Hippocampal formation (tissue), 2 donors: Measurements from ENCODE around the gene UQCRH.
"Not testable (repeated sequence)": the region's sequence is repeated elsewhere in the genome, so short reads cannot be mapped to it uniquely, and the experiment has no call there.

ENCODE experiments used
- DNase-seq, 2 donors: peaks; one replicate each; lab custom pipeline; 2025; lab: John Stamatoyannopoulos, UW

The UQCRH gene

DNA sequence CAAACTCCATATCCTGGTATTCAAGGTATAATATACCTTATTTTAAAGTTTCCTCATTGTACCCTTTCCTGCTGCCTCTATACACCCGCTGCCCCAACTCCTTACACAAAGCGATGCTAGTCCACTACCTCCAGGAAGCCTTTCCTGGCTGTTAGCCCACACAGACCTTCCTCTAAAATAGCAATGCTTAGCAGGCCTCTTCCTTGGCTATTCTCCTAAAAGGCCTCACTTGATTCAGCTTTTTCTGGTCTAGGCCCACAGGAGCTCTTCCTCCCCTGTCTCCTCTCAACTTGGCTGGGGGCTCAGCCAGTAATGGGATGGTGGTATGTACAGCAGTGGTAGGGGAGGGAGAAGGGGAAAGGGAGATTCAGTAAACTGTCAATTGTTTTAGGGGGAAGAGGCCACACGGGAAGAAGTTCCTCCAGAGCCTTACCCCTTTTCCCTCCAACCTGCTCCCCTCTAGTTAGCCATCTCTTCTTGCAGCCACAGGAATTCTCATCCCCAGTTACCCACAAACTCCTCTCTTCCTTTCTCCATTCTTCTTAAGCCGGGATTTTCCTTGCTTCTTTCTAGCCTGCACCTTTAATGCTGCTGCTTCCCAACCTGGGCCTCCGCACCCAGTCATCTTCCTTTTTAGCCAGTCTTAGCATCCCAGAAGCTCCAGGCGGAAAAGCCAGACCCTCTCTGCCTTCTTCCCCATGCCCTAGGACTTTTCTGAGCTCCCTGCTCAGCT lies 2.7 kb upstream of the UQCRH start:
- DNase-seq, result no peak

DNA sequence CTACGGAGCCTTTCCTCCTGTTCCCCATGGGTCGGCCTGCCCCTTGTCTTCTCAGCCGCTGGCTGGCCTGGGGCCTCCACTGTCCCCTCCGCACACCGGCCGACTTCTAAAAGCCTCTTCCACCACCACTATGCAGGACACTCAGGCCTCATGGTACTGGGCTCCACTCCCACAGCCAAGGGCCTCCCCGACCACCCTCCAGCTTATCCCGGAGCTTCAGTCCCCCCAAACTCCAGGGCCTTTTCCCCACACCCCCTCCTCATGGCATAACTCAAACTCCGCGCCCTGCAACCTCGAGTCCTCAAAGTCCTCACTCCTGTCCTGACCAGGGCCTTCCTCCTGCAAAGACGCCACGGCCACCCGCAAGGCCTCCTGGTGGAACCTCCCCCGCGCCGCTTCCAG lies 2.1 kb upstream of the UQCRH start:
- no peak for DNase-seq

DNA sequence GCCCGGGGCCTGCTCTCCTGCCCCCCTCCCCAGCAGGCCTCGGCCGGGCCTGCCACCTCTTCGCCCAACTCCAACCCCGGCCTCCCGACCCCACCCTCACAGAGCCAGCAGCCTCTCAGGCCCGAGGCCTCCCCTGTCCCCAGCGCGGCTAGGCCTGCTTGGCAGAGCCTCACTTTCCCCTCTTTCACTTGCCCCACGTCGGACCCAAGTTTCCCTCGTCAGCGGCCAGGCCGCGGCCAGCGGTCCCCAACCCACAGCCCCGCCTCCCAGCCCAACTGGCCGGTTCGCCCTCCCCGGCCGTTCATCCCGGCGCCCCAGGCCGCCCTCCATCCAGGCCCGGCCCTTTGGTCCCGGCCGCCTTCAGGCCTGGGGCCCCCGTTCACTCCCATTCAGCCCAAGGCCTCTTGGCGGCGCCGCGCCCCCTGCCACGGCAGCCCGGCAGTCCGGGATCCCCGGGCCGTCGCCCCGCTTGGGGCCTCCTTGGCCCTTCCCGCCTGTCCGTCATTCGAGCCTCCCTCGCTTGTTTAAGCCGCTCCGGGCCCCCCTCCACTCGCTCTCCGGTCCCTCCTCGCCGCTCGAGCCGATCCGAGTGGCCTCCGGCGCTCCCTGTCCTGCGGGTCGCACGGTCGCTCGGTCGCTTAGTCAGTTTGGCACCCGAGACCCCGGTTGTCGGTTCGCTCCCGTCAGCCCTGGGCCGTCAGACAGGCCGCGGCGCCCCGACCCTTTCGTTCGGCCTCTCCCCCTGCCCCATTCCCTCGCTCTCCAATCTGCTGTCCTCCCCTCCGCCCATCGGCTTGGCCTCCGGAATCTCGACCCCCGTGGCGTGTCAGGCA lies 1.5 kb upstream of the UQCRH start:
- DNase-seq, result peak in 1 of 2 donors; percentile 65

DNA sequence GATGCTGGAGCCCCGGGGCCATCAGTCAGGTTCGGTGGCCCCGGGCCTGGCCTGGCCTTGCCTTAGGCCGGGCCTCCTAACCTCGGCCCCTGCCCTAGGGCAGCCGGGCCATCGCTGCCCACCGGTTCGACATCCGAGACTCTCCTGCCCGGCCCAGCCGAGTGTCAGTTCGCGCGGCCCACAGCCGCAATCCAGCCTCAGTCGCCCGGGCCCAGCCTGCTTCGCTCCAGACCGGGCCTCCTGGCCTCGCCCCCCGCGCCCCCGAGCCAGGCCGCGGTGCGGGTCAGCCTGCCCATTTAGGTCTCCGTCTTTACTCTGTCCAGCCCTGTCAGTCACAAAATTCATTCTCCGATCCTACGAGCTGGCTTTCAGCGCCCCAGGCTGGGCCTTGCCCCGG lies 859 bp upstream of the UQCRH start:
- peak in 1 of 2 donors; percentile 80 for DNase-seq

DNA sequence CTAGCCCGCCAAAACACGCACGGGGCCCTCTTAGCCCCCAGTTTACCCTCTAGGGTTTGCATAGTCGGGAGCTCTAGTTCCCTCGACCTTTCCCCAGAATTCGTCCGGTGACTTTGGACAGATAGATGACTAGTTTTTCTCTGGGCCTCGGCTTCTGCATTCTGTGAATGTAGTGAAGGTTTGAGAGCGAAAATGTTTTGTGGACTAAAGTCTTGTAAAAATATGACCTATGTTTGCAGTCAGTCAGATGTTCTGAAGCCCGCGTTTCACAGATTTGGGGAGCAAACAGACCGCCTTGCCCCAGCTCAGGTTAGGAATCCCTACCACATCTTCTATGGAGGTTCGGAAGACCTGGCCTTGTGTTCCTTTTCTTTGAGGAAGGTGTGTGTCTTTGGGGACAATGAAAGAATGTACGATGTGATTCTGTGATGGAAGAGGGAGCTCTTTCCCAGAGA lies 401 bp downstream of the UQCRH start:
- peak in 1 of 2 donors; percentile 12 for DNase-seq

DNA sequence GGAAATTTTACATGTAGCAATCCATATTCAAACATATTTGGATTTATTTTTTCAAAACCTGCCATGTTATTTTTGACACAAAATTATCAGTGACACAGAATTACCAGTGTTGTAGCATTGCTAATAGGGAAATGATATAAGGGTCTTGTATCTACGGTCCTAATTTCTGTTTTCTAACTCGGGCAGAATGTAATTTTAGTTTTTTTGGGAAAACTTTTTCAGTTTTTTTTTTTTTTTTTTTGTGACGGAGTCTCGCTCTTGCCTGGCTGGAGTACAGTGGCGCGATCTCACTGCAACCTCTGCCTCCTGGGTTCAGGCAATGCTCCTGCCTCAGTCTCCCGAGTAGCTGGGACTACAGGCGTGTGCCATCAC lies 2.6 kb downstream of the UQCRH start:
- DNase-seq, result no peak

DNA sequence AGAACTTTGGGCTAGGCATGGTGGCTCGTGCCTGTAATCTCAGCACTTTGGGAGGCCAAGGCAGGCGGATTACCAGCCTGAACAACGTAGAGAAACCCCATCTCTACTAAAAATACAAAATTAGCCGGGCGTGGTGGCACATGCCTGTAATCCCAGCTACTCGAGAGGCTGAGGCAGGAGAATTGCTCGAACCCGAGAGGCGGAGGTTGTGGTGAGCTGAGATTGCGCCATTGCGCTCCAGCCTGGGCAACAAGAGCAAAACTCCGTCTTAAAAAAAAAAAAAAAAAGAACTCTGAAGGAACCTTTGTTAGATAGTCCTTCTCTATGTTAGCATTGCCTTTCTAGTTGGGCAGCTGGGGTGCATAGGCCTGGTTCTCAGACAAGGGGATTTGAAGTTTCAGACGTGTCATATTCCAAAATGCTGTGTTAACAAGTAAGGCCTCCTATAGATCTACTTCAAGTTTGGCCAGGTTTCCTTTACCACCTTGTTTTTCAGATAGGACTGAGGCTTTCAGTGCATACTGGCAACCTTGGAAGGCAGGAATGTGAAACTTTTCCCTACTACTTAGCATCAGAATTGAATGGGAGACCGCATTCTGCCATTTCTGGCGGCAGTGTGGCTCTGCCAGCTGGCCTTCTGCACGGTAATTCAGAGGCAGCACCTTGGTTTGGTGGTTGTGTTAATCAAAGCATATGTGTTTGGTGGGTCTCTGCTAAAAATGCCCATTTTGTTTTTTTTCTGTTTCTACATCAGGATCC lies 6.1 kb downstream of the UQCRH start:
- no peak for DNase-seq

DNA sequence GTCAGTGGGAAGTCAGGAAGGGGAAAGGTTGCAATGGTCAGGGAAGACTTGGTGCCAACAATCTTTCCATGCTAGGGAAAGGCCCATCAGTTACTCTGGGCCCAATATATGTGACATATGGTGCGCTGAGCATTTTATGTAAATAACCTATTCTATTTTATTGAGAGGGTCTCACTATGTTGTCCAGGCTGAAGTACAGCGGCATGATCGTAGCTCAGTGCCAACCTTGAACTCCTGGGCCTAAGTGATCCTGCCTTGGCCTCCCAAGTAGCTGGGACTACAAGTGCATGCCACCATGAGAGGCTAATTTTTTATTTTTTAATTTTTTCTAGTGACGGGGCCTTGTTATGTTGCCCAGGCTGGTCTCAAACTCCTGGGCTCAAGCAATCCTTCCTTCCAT lies 6.8 kb downstream of the UQCRH start:
- DNase-seq, result no peak

DNA sequence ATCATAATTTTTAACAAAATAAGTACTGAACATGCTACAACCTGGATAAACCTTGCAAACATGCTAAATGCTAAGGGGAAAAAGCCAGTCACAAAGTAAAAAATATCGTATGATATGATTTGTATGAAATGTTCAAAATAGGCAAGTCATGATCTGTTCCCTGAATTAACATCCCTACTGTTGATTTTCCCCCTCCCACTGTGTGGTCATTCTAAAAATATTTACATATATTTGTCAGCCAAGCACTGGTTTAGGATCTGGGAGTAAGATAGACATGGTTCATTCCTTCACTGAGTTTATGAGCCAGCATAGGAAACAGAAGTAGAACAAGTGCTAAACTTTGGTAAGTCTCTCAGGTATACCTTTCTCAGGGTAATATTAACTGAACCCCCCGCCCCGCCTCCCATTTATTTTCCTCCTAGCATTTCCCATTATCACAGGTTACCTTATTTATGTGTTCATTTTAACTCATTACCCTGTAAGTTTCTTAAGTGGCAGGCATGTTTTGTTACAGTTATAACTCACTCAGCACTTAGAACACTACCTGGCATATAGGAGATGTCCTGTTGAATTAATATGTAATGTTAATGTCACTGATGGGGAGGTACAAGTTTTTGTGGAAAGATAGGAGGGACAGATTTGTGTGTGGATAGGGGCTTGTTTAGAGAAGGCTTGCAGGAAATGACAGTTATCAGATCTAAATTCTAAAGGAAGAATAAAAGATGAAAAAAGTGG lies 12.3 kb downstream of the UQCRH start:
- DNase-seq, result no peak

DNA sequence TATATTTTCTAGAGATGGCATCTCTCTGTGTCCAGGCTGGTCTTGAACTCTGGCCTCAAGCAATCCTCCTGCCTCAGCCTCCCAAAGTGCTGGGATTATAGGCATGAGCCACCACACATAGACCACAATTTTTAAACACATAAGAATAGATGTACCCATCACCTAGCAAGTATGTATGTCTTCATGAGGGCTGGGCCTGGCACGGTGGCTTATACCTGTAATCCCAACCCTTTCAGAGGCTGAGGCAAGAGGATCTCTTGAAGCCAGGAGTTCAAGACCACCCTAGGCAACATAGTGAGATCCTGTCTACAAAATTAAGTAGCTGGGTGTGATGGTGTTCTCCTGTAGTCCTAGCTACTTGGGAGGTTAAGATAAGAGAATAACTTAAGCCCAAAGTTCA lies 13.8 kb downstream of the UQCRH start:
- no peak for DNase-seq

DNA sequence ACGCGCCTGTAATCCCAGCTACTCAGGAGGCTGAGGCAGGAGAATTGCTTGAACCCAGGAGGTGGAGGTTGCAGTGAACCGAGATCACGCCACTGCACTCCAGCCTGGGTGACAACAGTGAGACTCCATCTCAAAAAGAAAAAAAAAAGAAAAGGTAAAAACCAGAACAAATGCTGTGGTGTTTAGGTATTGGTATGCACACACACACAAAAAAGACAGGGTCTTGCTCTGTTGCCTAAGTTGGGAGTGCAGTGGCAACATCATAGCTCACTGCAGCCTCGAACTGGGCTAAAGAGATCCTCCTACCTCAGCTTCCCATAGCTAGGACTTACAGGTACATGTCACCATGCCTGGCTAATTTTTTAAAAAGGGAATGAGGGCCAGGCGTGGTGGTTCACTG lies 15.8 kb downstream of the UQCRH start:
- not testable (repeated sequence) for DNase-seq

DNA sequence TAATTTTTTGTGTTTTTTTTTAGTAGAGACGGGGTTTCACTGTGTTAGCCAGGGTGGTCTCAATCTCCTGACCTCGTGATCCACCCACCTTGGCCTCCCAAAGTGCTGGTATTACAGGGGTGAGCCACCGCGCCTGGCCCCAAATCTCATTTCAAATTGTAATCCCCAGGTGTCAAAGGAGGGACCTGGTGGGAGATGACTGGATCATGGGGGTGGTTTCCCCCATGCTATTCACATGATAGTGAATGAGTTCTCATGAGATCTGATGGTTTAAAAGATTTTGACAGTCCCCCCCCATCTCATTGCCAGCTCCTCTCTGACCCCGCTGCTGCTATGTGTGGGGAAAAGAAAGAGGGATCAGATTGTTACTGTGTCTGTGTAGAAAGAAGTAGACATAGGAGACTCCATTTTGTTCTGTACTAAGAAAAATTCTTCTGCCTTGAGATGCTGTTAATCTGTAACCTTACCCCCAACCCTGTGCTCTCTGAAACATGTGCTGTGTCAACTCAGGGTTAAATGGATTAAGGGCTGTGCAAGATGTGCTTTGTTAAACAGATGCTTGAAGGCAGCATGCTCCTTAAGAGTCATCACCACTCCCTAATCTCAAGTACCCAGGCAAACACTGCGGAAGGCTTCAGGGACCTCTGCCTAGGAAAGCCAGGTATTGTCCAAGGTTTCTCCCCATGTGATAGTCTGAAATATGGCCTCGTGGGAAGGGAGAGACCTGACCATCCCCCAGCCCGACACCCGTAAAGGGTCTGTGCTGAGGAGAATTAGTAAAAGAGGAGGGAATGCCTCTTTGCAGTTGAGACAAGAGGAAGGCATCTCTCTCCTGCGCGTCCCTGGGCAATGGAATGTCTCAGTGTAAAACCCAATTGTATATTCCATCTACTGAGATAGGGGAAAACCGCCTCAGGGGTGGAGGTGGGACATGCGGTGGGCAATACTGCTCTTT lies 16.7 kb downstream of the UQCRH start:
- not testable (repeated sequence) for DNase-seq

DNA sequence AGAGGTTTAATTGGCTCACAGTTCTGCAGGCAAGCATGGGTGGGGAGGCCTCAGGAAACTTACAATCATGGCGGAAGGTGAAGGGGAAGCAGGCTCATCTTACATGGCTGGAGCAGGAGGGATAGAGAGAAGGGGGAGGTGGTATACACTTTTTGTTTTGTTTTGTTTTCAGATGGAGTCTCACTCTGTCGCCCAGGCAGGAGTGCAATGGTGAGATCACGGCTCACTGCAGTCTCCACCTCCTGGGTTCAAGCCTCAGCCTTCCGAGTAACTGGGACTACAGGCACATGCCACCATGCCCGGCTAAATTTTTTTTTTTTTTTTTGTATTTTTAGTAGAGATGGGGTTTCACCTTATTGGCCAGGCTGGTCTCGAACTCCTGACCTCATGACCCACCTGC lies 18.7 kb downstream of the UQCRH start:
- DNase-seq, result not testable (repeated sequence)

DNA sequence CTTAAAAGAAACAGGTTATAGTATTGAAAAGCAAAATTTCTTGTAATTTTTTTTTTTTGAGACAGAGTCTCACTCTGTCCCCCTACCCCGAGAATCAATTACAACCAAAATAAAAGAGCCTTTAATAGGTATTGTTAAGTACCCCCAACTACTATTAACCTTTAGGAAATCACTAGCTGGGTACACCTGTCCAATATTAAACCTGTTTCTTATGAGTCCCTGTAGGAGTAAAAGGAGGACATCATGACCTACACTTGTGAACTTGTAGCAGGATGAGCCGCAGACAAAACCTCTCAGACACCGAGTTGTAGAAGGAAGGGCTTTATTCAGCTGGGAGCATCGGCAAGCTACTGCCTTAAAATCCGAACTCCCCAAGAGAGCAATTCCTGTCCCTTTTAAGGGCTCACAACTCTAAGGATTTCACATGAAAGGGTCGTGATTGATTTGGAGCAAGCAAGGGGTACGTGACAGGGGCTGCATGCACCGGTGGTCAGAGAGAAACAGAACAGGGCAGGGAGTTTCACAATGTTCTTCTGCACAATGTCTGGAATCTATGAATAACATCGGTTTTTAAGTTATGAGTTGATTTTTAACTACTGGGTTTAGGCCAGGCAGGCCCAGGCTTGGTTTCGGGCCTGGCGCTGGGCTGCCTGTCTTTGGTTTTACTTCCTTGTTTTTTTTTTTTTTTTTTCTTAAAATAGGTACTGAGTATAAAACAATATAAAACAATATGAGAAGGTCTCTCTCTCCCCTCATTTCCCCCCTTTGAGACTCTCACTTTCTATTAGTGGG lies 22.0 kb downstream of the UQCRH start:
- DNase-seq, result not testable (repeated sequence)

DNA sequence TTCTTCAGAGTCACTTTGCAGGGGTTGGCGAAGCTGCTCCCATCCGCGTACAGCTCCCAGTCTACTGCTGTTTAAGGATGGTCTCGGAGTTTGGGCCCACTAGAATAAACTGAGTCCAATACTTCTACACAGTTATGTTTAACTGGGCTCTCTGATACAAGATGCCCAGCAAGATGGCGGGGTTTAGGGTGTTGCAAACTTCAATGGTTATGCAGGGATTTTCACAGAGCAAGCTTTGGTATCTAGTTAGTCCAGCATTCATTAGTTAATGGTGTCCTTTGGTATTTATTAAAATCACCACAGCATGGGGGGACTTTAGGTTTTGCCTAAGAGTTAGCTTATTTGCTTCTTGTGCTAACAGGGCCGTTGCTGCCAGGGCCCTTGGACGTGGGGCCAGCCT lies 24.7 kb downstream of the UQCRH start:
- DNase-seq, result not testable (repeated sequence)

DNA sequence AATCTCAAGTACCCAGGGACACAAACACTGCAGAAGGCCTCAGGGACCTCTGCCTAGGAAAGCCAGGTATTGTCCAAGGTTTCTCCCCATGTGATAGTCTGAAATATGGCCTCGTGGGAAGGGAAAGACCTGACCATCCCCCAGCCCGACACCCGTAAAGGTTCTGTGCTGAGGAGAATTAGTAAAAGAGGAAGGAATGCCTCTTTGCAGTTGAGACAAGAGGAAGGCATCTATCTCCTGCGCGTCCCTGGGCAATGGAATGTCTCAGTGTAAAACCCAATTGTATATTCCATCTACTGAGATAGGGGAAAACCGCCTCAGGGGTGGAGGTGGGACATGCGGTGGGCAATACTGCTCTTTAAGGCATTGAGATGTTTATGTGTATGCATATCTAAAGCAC lies 26.3 kb downstream of the UQCRH start:
- not testable (repeated sequence) for DNase-seq

DNA sequence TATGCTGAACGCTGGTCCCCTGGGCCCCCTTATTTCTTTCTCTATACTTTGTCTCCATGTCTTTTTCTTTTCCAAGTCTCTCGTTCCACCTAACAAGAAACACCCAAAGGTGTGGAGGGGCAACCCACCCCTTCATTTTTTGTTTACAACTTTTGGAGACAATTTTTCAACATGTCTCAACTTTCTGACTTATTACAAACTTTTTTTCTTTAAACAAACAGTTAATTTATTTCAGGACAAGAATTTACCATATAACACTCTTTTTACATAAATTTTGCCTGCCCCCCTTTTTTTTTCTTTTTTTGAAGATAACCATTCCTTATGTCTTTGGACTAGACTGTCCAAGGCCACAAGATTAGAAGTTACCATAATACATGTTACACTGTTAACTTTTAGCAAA lies 26.9 kb downstream of the UQCRH start:
- DNase-seq, result not testable (repeated sequence)

DNA sequence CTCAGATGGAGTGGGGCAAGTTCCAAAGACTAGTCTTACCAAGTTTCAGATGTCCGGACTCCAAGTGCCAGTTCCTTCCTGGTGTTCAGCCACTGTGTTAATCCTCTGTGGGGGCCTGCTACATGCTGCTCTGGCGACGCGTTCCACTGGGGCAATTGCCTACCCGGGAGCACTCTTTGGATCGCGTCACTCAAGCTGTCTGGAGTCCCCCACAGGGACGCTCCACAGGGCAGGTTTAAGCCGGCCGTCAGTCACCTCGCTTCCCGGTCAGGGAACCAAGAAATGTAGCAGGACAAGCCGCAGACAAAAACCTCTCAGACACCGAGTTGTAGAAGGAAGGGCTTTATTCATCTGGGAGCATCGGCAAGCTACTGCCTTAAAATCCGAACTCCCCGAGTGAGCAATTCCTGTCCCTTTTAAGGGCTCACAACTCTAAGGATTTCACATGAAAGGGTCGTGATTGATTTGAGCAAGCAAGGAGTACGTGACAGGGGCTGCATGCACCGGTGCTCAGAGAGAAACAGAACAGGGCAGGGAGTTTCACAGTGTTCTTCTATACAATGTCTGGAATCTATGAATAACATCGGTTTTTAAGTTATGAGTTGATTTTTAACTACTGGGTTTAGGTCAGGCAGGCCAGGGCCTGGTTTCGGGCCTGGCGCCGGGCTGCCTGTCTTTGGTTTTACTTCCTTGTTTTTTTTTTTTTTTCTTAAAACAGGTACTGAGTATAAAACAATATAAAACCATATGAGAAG lies 28.5 kb downstream of the UQCRH start:
- DNase-seq, result not testable (repeated sequence)
